Measurements from ENCODE around the gene ERICH6B. TPM values are rescaled to one million over a fixed set of nuclear protein-coding genes. Genes with fewer than 3 reads are reported as not detected.

ERICH6B gene
- total RNA-seq, 4 donors from 2014 or later: not detected

- intact Hi-C loops (cut with DNase I; ENCODE audit: low total_unique reads): no loop called here
- Histone ChIP-seq H3K36me3 (no peaks in the 10 kb centered on the region), H3K4me3 (no peak overlapping the region), H3K4me1 (no peaks in the 10 kb centered on the region), H3K27ac (no peak overlapping the region), H3K9me3 (no peaks in the 10 kb centered on the region), H3K27me3 (no peaks in the 10 kb centered on the region)
- TF ChIP-seq POLR2A (IDR thresholded peaks at IDR 0.05) (no peak), CTCF (IDR thresholded peaks at IDR 0.05) (no peak)
- no peak for DNase-seq
These were observed 12.1 kb upstream of the ERICH6B start for GRCh38 chr13:45627656-45628055.

GRCh38 chr13:45626731-45627374 is 11.3 kb upstream of the ERICH6B start:
- no peaks in the 10 kb centered on the region for H3K9me3 ChIP-seq
- H3K4me1 ChIP-seq: no peaks in the 10 kb centered on the region
- no peaks in the 10 kb centered on the region for H3K36me3 ChIP-seq
- H3K27ac ChIP-seq: no peak overlapping the region
- H3K27me3 ChIP-seq: no peaks in the 10 kb centered on the region
- H3K4me3 ChIP-seq: no peak overlapping the region
- intact Hi-C loops (cut with DNase I; ENCODE audit: low total_unique reads): no loop called here
- no peak for TF ChIP-seq CTCF (IDR thresholded peaks at IDR 0.05)
- no peak for TF ChIP-seq POLR2A (IDR thresholded peaks at IDR 0.05)
- no peak for DNase-seq

GRCh38 chr13:45623516-45624090 is 8.1 kb upstream of the ERICH6B start:
- Histone ChIP-seq H3K9me3 (no peaks in the 10 kb centered on the region), H3K27me3 (no peaks in the 10 kb centered on the region), H3K4me3 (no peak overlapping the region), H3K4me1 (no peaks in the 10 kb centered on the region), H3K27ac (no peak overlapping the region), H3K36me3 (no peaks in the 10 kb centered on the region)
- no peak for DNase-seq
- intact Hi-C loops (cut with DNase I; ENCODE audit: low total_unique reads): no loop called here
- peak in 1 of 4 experiments; percentile 10 for TF ChIP-seq CTCF (IDR thresholded peaks at IDR 0.05)
- no peak for TF ChIP-seq POLR2A (IDR thresholded peaks at IDR 0.05)

GRCh38 chr13:45621950-45622349 is 6.4 kb upstream of the ERICH6B start:
- intact Hi-C loops (cut with DNase I; ENCODE audit: low total_unique reads): no loop called here
- Histone ChIP-seq H3K36me3 (no peaks in the 10 kb centered on the region), H3K9me3 (no peaks in the 10 kb centered on the region), H3K27ac (no peak overlapping the region), H3K4me3 (no peak overlapping the region), H3K27me3 (no peaks in the 10 kb centered on the region), H3K4me1 (no peaks in the 10 kb centered on the region)
- no peak for DNase-seq
- no peak for TF ChIP-seq POLR2A (IDR thresholded peaks at IDR 0.05)
- no peak for TF ChIP-seq CTCF (IDR thresholded peaks at IDR 0.05)

- no peaks in the 10 kb centered on the region for H3K36me3 ChIP-seq
- no peaks in the 10 kb centered on the region for H3K9me3 ChIP-seq
- DNase-seq: no peak
- TF ChIP-seq POLR2A (IDR thresholded peaks at IDR 0.05): no peak
- no peak for TF ChIP-seq CTCF (IDR thresholded peaks at IDR 0.05)
- no peaks in the 10 kb centered on the region for H3K4me1 ChIP-seq
- no peaks in the 10 kb centered on the region for H3K27me3 ChIP-seq
- H3K27ac ChIP-seq: no peak overlapping the region
- intact Hi-C loops (cut with DNase I; ENCODE audit: low total_unique reads): no loop called here
- H3K4me3 ChIP-seq: no peak overlapping the region
These were observed 7.6 kb downstream of the ERICH6B start for GRCh38 chr13:45607931-45608330.

All from uterus (tissue), 4 donors.